ENCODE measurements around the gene PTHLH.

DNA sequence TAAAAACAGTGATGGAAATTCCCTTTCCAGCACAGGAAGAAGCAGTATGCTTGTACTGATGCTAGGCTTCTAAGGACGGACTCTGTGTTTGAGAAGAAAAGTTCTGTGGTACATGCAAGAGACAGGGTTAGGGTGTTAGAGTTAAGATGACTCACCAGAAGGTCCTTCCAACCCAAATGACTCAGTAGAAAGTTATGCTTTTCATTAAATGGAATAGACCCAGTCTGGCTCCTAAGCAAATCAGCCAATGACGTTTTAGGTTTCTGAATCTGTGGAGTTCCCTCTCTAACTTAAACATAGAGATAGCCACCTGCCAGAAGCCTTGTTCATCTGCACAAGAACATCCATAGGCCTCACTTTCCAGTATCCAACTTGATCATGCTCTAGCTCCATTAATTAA, 5.7 kb downstream of the PTHLH start:
- TF ChIP-seq EZH2phosphoT487 (IDR thresholded peaks at IDR 0.05; ENCODE audit: unreplicated experiment) (no peak), CREB1 (CRISPR knock-in tag; IDR thresholded peaks at IDR 0.05; ENCODE audit: low read depth) (no peak), EZH2 (IDR thresholded peaks at IDR 0.05; ENCODE audit: low read depth, unreplicated experiment) (no peak), ZNF331 (CRISPR knock-in tag; IDR thresholded peaks at IDR 0.05; ENCODE audit: low read depth) (no peak)
- TF ChIP-seq, protein P1, sequence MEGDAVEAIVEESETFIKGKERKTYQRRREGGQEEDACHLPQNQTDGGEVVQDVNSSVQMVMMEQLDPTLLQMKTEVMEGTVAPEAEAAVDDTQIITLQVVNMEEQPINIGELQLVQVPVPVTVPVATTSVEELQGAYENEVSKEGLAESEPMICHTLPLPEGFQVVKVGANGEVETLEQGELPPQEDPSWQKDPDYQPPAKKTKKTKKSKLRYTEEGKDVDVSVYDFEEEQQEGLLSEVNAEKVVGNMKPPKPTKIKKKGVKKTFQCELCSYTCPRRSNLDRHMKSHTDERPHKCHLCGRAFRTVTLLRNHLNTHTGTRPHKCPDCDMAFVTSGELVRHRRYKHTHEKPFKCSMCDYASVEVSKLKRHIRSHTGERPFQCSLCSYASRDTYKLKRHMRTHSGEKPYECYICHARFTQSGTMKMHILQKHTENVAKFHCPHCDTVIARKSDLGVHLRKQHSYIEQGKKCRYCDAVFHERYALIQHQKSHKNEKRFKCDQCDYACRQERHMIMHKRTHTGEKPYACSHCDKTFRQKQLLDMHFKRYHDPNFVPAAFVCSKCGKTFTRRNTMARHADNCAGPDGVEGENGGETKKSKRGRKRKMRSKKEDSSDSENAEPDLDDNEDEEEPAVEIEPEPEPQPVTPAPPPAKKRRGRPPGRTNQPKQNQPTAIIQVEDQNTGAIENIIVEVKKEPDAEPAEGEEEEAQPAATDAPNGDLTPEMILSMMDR (conservative IDR thresholded peaks at IDR 0.05; ENCODE audit: low read depth in 2 of 2) = no peak

Measured in GM23338 (cell line).